Measurements from ENCODE around the gene METRNL.

METRNL gene

DNA sequence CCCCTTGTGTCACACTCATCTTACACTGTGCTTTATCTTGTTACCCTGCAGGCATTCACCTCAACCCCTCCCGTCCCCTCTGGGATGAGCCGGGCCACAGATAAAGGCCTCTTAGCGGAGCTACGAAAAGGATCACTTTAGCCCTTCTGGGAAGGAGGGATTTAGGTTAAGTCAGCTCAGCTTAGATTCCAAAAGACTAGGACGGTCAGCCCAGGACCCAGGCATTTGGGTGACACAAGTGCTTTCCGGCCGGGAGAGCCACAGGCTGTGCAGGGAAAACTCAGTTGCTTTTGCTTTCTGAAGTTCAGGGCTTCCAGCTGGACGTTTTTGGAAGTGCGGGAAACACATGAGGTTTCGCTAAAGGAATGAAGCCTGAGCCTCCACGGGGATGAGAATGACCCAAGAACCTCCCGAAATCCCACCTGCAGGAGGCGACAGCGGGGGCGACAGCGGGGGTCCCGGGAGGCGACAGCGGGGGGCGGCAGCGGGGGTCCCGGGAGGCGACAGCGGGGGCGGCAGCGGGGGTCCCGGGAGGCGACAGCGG lies 11.6 kb upstream of the METRNL start:
- peak; percentile 27 for DNase-seq

DNA sequence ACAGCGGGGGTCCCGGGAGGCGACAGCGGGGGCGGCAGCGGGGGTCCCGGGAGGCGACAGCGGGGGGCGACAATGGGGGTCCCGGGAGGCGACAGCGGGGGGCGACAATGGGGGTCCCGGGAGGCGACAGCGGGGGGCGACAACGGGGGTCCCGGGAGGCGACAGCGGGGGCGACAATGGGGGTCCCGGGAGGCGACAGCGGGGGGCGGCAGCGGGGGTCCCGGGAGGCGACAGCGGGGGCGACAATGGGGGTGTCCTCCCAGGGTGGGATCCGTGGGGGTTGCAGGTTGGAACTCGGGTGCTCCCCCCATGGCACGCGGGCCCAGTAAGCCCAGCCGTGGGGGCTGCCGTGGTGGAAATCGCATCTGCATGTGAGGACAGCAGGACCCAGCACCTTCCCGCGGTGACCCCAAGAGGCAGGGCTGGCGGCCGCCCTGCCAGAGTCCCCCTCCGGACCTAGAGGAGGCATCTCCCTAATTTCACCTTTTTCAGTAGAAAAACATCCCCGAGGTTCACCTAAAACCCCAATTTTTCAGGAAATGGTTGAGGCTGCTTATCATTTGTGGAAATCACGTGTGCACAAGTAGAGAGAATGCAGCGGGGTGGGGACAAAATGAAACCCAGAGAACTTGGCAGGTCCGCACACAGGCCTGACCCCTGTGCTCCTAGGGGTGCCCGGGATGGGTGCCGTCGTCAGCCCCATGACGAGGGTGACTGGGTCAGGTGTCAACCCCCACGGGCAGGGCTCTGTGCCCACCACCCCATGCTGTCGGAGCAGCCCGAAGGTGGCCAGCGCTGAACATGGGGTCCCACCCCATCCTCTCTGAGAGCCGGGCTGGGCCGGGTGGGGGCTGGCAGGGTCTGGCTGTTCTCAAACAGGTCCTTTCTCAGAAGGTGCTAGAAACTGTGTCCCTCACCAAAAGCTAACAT lies 10.5 kb upstream of the METRNL start:
- DNase-seq, result peak; percentile 31

DNA sequence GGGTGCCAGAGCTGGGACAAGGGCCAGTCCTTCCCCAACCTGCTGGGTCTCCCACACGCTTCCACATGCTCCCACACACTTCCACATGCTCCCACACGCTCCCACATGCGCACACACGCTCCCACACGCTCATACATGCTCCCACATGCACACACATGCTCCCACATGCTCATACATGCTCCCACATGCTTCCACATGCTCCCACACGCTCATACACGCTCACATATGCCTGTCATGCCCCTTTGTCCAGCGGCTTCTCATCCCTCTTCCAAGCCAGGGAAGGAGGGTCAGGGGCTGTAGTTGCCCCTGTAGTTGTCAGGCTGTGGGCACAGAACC lies 9.9 kb upstream of the METRNL start:
- DNase-seq, result no peak

DNA sequence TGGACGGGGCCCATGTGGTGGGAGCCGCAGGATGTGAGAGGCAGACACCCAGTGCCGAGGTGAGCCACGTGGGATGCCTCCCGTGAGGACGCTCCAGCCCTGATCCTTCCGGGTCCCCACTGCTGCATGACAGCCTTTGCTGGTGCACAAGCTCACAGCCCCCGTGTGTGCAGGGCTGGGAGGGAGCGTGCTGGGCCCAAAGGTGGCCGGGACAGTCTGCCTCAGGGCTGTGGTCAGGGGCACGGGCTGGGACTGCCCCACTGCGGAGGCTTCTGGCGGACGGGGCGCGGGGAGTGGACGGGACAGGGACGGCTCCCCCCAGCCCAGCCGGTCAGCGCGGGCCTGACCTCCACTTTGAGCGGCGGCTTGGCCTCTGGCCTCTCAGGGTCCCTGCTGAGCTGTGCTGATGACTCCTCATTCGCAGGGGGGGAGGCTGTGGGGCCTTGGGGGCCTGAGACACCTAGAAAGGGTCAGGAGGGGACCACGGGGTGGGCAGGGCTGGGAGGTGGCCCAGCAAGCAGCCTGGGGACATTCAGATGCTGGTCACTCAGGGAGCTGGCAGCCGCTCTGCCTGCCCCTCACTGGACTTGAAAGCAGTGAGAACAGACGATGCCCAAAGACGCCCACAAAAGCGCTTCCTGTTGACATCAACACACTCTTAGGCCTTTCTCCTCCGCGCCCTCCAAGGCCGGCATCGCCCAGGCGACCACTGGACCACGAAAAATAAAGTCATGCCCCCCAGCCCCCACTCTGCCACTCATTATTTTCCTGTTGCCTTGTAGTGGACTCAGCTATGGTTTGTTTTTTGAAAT lies 9.3 kb upstream of the METRNL start:
- no peak for DNase-seq

DNA sequence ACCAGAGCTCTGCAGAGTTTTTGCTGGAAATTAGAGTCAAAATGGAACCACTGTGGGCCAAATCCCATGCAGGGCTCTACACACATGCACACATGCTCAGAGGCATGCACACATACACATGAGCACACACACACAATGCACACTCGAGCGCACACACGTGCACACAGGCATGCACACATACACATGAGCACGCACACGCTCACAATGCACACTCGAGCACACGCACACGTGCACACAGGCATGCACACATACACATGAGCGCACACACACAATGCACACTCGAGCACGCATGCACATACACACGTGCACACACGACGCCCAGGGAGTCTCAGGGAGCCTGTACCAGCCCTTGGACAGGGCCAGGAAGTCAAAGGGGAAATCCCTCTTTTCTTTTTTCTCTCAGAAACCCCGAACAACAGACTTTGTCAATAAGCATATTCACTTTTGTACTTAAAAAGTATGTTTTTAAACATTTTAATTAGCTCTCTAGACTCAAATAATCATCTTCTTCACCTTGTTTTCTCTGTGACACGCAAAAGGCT lies 8.5 kb upstream of the METRNL start:
- DNase-seq, result no peak

DNA sequence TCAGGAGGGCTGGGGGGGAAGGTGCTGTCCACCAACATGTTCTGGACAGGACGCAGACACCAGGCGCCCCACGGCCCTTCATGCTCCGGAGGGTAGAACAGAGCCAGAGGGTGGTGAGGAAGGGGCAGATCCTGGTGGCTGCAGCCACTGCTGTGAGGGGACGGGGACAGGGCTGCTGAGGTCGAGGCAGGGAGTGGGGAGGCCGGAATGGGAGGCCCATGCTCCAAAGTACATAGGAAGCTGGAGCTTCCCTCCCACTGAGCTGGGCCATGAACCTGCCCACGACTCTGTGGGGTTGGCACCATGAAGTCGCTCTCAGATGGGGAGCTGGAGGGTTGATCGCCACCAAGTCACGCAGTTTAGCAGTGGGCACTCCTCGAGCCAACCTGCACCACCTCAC lies 8.0 kb upstream of the METRNL start:
- DNase-seq, result no peak

DNA sequence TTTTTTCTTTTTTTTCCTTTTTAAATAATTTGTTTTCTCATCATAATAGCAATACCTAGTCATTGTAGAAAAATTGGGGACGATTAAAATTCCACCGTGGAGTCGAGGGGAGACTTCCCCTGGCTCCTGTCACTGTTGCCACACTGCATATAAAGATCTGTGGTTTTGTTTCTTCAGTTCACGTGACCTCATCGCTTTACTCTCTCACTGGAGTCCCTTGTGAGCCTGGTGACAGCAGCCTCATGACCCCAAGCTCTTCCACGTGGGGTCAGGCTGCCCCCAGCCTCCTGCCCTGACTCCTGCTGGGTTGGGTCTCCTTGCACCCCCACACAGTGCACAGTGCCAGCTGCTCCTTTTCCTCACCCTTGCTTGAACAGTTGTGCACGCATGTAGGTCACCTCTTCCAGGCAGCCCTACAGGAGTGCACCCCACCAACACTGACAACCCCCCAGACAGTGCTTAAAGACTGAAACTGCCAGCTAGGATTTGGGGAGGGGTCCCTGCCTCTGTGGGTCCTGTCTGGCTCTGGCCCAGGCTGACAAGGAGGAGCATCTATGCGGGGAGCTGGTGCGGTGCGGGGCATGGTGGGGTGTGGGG lies 7.3 kb upstream of the METRNL start:
- no peak for DNase-seq

DNA sequence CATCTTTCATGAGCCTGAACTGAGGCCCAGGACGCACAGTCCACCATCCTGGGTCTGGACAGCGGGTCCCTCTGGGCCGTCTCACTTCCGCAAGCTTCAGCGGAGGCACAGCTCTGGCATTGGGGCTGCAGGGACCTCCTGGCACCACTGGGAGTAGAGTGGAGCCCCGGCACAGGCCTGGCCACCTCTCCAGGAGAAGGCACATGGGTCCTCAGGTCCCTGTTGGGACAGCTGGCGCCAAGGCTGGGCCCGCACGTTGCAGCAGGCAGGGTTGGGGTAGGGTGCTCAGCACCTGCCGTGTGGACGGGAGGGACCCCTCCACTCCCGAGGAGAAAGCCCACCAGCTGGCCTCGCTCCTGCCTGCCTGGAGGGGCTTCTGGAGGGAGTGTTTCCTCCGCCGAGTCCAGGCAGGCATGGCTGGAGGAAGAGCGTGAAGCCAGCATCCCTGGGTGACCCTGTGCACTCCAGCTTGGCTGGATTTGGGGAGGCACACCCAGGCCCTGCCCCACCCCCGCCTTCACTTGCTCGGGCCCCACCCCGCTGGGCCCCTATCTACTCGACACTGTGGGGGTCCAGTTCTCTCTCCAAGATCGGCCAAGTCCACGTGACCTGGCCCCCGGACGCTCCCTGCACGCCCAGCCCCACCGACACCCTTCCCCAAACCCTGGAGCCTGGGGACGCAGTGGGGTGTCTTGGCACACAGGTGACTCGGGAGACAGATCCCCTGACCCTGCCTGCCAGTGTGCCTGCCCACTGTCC lies 6.6 kb upstream of the METRNL start:
- DNase-seq, result no peak

DNA sequence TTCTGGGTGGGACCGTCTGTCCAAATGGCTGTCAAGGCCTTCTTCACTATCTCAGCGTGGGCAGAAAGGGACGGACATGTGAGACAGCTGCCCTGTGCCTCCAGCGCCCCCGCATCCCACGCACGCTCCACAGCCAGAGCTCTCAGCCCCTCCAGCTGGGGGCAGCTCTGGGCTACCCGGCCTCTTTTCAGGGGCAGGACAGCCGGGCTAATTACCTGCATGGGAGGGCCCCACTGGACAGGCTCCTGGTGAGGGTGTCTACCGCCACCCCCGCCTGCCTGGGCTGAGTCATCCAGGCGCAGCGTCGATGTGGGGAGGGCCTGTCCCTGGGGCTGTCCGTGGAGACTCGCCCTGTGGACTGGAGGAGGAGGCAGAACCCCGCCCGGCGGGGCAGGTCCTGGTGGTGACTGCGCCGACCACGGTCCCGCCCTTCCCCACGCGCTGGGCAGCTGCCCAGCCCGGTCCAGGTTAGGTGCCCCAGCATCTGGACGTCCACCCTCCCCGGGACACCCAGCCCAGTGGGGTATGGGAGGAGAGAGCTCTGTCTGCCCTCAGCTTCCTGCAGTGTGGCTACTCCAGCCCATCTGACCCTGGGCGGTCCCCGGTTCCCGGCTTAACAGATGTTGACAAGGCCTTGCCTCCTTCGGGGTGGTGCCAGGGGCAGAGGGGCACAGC lies 5.9 kb upstream of the METRNL start:
- peak; percentile 58 for DNase-seq

DNA sequence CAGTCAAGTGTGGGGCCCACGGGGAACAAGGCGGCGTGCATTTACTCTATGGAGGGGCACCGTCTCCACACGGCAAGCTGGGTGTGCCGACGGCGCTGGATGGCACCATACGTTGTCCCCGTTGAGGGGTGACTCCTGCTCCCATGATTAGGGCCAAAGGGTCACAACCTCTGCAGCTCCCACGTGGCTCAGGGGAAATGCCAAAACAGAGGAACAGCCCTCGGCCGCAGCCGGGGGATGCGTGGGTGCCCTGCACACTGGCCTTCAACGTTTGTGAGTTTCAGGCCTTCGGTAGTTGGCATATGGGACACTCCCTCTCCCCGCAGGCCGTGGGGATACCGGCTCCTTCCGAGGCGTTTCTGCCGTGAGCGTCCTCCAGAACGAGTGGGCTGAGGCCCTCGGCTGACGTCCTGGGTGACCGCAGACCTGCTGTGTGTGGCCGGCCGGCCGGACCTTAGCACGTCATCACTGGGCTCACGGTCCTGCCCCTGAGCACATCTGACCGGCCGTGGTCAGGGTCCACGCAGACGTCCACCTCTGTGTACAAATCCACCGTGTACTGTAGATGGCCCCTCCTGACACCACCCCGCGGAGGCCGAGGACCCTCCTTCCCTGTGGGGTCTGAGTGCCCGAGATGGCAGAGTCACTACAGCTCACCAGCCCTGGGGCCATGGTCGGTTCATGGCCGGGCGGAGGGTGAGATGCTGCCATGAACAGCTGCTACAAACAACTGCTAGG lies 4.8 kb upstream of the METRNL start:
- DNase-seq, result no peak

DNA sequence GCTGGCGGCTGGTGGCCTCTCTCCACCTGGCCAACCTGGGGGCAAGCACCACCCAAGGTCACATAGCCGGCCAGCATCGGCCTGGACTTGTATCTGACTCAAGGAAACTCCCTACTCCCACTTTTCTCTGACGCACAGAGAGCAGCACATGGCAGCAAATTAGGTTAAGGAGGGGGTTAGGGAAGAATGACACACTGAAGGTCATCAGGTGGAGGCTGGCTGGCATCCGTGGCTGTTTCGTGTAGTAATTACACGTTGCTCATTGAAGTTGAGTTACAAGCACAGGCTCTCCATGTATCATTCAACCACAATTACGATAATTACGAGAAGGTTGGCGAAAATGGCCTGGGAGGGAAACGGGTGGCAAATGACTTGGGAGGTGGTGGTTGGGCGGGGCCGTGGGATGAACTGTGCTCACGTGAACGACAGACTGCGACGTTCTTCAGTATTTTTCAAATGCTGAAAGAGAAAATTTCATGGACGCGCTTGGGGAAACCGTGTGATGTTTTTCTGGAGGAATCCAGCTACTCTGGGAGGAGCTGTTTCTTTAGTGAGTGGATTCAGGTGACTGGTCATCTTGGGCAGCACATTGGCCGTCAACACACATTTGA lies 4.0 kb upstream of the METRNL start:
- DNase-seq, result no peak

DNA sequence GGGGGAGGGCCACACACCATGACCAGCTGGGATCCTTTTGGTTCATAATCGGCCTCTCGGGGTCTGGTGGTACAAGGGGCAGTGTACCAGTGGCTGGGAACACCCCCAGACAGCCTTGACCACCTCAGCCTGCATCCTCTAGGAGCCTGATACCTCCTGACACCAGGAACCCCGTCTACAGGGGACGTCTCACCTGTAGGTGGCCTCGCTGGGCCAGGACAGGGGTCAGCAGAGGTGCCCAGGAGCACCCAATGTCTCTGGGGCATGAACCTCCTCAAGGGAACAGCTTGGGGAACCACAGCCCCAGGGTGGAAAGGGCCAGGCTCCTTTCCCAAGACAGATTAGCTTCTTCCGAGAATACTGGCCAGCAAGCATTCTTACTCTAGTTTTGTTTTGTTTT lies 2.5 kb upstream of the METRNL start:
- DNase-seq, result no peak

DNA sequence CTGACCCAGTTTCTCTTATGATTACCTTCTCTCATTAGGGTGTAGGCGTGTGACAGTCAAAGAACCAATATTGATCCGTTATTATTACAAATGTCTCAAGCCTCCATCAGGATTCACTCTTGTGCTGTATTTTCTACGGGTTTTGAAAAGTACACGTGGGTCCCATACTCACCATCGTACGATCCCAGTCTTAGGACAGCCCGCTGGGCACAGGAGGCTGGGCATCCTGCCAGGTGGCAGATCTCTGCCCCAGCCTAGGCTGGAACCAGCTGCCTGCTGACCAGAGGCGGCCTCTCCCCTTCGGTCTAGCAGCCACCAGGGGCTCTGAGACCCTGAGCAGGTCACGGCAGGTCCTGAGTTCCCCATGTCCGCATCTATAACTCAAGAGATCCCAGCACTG lies 2.0 kb upstream of the METRNL start:
- no peak for DNase-seq

DNA sequence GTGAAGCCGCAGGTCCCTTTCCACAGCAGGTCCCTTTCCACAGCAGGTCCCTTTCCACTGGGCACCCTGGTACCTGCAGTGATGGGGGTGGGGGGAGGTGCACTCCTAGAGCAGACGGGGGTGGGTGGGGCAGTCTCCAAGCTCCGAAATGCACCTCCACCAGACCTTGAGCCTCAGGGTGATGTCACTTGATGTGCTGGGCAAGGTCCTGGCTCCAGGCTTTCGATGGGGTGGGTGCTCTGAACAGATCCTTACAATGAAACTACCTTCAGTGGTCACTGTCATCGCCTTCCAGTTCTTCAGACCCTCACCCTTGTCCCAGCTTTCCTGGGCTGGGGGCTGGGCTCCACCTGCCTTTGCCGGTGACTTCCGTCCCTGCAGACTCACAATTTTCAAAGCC lies 1.5 kb upstream of the METRNL start:
- DNase-seq, result no peak

DNA sequence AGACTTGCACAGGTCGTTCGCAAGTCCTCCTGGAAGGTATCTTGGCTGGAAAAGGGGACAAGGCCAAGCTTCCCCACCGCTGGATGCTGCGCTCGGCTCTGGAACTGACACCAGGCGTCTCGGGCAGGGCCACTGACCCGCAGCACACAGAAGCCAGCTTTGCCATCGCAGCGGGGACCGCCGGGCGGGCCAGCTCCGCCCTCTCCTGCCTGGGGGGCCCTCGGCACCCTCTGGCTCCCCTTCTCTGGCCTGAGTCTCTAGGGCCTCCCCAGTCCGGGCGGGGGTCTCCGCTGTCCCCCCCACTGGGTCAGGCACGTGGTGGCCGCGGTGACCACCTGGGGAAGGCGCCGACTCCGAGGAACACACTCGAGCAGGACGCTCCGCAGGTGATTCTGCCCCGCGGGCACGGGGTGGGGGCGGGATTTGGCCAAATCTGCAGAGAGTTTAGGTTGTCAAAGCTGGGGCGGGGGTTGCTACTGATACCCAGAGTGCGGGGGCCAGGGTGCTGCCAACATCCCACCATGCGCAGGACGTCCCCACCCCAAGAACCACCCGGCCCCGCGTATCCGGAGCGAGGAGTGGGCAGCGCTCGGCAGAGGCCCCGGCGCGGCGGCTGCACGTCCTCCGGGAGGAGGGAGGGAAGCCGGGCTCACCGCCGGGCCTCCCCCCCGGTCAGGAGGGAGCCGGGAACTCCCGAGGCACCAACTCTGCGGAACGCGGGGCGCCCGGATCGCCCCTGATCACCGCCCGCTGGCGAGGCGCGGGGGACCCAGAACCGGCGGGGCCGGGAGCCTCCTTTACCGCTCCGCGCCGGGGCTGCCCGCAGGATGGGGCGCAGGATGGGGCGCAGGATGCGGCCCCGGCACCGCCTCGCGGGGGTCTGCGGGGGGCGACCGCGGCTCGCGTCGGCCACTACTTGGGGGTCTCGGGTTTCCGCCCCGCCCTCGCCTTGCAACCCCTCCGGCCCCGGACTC lies 744 bp upstream of the METRNL start:
- peak; percentile 51 for DNase-seq

DNA sequence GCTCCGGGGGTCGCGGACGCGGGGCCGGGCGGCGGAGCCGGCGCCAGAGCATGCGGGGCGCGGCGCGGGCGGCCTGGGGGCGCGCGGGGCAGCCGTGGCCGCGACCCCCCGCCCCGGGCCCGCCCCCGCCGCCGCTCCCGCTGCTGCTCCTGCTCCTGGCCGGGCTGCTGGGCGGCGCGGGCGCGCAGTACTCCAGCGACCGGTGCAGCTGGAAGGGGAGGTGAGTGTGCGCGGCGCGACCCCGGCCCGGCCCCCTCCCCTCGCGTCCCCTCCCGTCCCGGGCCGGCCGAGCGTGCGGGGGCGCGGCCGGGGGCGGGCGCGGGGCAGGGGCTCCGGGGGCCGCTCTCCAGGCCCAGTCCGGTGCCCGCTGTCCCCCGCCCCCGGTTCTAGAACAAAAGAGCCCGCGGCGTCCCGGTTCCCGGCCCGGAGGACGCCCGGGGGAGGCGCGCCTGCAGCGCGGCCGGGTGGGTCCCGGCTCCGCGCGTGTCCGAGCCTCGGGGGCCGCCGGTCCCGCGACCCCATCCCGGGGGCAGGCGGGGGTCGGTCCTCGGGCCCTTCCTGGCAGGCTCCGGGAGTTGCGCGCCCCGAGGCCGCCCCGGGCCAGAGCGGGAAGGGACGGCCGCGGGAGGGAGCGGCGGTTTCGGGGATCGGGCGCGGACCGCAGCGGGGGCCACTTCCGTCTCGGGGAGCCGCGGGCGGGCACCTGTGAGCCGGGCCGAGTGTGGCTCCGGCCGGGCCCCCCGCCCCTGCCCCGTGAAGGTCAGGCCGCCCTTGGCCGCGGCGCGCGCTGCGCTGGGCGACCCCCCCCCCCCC lies 563 bp downstream of the METRNL start:
- DNase-seq, result no peak

DNA sequence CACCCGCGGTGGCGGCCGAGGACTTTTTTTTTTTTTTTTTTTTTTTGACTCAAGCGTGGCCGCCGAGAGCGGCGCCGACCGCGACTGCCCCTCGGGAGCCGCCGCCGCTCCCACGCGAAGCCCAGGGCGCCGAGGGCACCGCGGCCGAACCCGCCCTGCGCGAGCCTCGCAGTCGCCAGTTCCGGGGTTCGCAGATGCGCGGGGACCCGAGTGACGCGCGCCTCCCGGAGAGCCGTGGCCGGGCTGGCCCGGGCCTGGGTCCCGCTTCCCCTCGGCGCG lies 1.1 kb downstream of the METRNL start:
- DNase-seq, result no peak

DNA sequence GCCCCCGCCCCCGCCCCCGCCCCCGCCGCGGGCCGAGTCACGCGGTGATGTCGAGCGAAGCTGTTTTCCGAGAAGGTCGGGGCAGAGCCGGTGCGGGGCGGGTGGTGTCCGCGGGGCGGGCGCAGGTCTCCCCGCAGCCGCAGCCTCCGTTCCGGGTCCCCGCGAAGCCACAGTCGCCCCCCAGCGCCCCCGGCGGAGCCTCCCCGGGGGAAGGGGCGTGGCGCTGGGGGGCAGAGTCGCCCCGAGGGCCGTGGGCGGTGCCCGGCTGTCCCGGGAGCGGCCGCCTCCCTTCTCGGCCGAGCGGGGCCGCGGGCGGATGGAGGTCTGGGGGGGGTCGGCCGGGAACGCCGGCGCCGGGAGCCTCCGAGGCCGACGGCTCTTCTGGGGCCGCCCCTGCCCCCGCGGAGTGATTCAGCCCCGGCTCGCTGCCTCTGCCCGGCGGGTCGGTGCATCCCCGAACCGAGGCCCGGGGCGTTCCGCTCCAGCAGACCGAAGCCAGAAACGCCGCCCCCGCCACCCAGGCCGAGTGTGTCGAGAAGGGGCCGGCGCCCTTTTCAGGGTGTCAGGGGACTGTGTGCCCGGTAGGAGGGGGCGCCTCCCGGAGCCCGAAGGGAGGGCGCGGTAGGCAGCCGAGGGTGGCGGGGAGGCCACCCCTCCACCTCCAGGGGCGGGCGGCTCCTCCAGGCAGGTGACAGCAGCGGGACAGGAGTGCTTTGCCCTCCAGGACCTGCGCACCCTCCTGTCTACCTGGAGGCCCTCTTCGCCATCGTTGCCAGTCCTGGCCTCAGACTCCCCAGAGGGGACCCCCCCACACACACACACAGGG lies 1.7 kb downstream of the METRNL start:
- peak; percentile 67 for DNase-seq

All from femur (tissue), 1 donor.